Subcutaneous abdominal adipose tissue (tissue), 5 donors: ENCODE results near the gene STAT5A.
"Not testable (repeated sequence)": the region's sequence is repeated elsewhere in the genome, so short reads cannot be mapped to it uniquely, and the experiment has no call there.

Experiments
- H3K27ac ChIP-seq: one replicate; pipeline ENCODE4 v1.7.0; 2013; ENCODE audit warnings: low read depth, mild to moderate bottlenecking, inconsistent platforms, low read length, moderate library complexity
- H3K27me3 ChIP-seq, 5 donors: one replicate each; pipeline ENCODE4 v1.7.0; 2013; ENCODE audit warnings: low read length in 5 of 5, inconsistent platforms in 1 of 5; ENCODE audit not compliant: control insufficient read depth in 5 of 5, insufficient read depth in 4 of 5
- H3K36me3 ChIP-seq, 5 donors: one replicate each; pipeline ENCODE4 v1.7.0; 2013; ENCODE audit warnings: low read length in 5 of 5; ENCODE audit not compliant: control insufficient read depth in 5 of 5, insufficient read depth in 5 of 5
- H3K4me1 ChIP-seq, 5 donors: one replicate each; pipeline ENCODE4 v1.7.0; 2013; ENCODE audit warnings: low read length in 5 of 5, mild to moderate bottlenecking in 3 of 5, moderate library complexity in 1 of 5; ENCODE audit not compliant: control insufficient read depth in 5 of 5, insufficient read depth in 5 of 5
- H3K4me3 ChIP-seq, 5 donors: one replicate each; pipeline ENCODE4 v1.7.0; 2013; ENCODE audit warnings: low read length in 5 of 5, low read depth in 1 of 5
- H3K9ac ChIP-seq, 5 donors: one replicate each; pipeline ENCODE4 v1.7.0; 2013; ENCODE audit warnings: low read length in 5 of 5, mild to moderate bottlenecking in 4 of 5, moderate library complexity in 3 of 5
- H3K9me3 ChIP-seq, 5 donors: one replicate each; pipeline ENCODE4 v1.7.0; 2013; ENCODE audit warnings: low read length in 5 of 5; ENCODE audit not compliant: control insufficient read depth in 5 of 5
- donor health status: healthy.
- donor health status: healthy.
- donor health status: healthy.
- donor health status: healthy.
- donor health status: healthy.

STAT5A gene

DNA sequence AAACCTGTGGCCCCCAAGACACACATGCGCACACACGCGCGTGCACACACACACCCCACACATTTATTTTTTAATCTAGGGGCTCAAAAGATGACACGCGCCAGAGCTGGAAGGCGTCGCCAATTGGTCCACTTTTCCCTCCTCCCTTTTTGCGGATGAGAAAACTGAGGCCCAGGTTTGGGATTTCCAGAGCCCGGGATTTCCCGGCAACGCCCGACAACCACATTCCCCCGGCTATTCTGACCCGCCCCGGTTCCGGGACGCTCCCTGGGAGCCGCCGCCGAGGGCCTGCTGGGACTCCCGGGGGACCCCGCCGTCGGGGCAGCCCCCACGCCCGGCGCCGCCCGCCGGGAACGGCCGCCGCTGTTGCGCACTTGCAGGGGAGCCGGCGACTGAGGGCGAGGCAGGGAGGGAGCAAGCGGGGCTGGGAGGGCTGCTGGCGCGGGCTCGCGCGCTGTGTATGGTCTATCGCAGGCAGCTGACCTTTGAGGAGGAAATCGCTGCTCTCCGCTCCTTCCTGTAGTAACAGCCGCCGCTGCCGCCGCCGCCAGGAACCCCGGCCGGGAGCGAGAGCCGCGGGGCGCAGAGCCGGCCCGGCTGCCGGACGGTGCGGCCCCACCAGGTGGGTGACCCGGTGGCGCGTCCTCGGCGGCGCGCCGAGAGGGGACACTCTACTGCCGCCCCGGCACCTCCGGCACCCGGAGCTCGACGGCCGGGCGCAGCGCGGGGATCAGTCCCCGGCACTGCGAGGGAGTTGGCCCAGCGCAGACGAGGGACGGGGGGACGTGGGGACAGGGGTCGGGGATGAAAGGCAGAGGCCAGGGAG lies at the start of gene STAT5A:
Gene STAT5A, plus strand, starts transcription at position 522 of the 826 bp plus-strand sequence. CDS start 914 bp downstream, outside the sequence.
- Histone ChIP-seq H3K4me1 (peaks cover 11 to 73% (median 61%) of the 10 kb centered on the region in 5 donors), H3K4me3 (peak within 1 kb of the TSS; percentile 63 to 79 (median 68)), H3K36me3 (peaks cover 0 to 13% (median 3%) of the 10 kb centered on the region in 5 donors), H3K9ac (peak within 1 kb of the TSS; percentile 82 to 95 (median 87)), H3K27me3 (no peaks in the 10 kb centered on the region), H3K27ac (peak within 1 kb of the TSS; percentile 100), H3K9me3 (no peaks in the 10 kb centered on the region)

DNA sequence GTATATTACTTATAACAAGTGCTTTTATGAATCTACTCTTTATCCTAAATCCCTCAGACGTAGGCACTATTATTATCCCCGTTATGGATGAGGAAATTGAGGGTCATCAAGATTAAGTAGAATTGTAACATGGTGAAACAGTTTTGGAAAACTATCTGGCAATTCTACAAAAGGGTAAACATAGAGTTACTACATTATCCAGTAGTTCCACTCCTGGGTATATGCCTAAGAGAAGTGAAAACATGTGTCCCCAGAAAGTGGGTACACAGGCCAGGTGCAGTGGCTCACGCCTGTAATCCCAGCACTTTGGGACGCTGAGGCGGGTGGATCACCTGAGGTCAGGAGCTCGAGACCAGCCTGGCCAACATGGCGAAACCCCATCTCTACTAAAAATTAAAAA lies 48.7 kb upstream of the STAT5A start:
- peaks cover 0 to 24% (median 10%) of the 10 kb centered on the region in 5 donors for H3K4me1 ChIP-seq
- H3K27me3 ChIP-seq, H3K36me3 ChIP-seq, H3K4me3 ChIP-seq, H3K9ac ChIP-seq, H3K27ac ChIP-seq, H3K9me3 ChIP-seq: not testable (repeated sequence)

- H3K4me1 ChIP-seq: peaks cover 0 to 26% (median 11%) of the 10 kb centered on the region in 5 donors
- H3K27me3 ChIP-seq: no peaks in the 10 kb centered on the region
- no peak overlapping the region for H3K4me3 ChIP-seq
- H3K36me3 ChIP-seq: no peaks in the 10 kb centered on the region
- H3K9me3 ChIP-seq: no peaks in the 10 kb centered on the region
- peak overlapping the region; percentile 30 for H3K27ac ChIP-seq
- H3K9ac ChIP-seq: no peak overlapping the region
Measured at GRCh38 chr17:42240201-42240600, 48.1 kb upstream of the STAT5A start.

GRCh38 chr17:42240863-42241262 lies 47.4 kb upstream of the STAT5A start:
- H3K27ac ChIP-seq: peak overlapping the region; percentile 30
- peaks cover 0 to 28% (median 14%) of the 10 kb centered on the region in 5 donors for H3K4me1 ChIP-seq
- not testable (repeated sequence) for H3K36me3 ChIP-seq, H3K9me3 ChIP-seq, H3K4me3 ChIP-seq, H3K9ac ChIP-seq, H3K27me3 ChIP-seq

DNA sequence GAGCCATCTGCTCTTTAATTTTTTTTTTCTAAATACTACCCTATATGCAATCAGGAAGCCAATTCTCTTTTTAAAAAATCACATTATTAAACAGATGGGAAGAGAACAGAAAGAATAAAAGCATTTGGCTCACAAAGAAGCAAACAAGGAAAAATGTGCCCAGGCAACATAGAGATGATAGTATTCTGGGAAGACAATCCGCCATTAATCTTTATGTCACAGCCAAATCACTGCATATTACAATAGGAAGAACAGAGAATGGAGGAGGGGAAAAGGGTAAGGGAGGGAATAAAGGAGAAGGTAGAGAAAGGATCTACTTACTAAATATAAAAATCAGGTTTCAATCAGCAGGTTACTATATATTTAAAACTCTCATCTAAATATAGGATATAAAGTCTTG lies 46.4 kb upstream of the STAT5A start:
- no peak overlapping the region for H3K4me3 ChIP-seq
- H3K4me1 ChIP-seq: peaks cover 0 to 31% (median 20%) of the 10 kb centered on the region in 5 donors
- no peaks in the 10 kb centered on the region for H3K27me3 ChIP-seq
- H3K36me3 ChIP-seq: no peaks in the 10 kb centered on the region
- no peak overlapping the region for H3K9ac ChIP-seq
- no peak overlapping the region for H3K27ac ChIP-seq
- H3K9me3 ChIP-seq: no peaks in the 10 kb centered on the region

DNA sequence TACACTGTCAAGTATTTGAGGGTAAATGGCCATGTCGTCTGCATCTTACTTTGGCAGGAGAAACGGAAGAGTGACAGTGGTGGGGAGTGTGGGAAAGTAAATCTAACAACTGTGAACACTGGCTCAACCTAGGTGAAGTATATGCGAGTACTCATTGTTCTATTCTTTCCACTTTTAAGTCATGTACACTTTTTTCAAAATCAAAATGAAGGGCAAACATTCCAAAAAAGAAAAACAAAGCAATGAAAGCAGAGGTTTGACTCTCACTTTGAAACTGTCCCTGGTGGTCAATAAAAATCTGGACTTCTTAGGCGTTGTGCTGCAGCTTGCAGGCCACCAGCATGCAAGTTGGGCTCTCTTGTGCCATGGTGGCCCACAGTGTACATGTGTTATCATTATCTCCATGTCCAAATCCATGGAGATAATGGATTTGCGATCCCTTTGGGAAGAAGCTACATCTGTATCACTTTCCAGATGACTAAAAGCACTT lies 44.8 kb upstream of the STAT5A start:
- Histone ChIP-seq H3K36me3 (no peaks in the 10 kb centered on the region), H3K9ac (no peak overlapping the region), H3K4me3 (no peak overlapping the region), H3K27me3 (no peaks in the 10 kb centered on the region), H3K9me3 (no peaks in the 10 kb centered on the region), H3K27ac (peak overlapping the region; percentile 39), H3K4me1 (peaks cover 0 to 43% (median 27%) of the 10 kb centered on the region in 5 donors)

DNA sequence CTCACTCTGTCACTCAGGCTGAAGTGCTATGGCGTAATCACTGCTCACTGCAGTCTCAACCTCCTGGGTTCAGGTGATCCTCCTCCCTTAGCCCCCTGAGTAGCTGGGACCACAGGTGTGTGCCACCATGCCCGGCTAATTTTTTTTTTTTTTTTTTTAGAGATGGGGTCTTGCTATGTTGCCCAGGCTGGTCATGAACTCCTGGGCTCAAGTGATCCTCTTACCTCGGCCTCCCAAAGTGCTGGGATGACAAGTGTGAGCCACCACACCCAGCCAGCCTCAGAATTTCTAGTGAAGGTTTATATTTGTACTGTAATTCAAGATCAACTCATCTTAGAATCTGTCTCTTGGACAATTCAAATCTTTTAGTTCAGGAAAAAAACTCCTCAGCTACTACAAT lies 44.2 kb upstream of the STAT5A start:
- Histone ChIP-seq H3K9ac (peak overlapping the region in 1 of 5 donors; percentile 13), H3K4me1 (peaks cover 1 to 47% (median 31%) of the 10 kb centered on the region in 5 donors), H3K27ac (peak overlapping the region; percentile 83)
- H3K4me3 ChIP-seq, H3K9me3 ChIP-seq, H3K27me3 ChIP-seq, H3K36me3 ChIP-seq: not testable (repeated sequence)

GRCh38 chr17:42245183-42245582 lies 43.1 kb upstream of the STAT5A start:
- not testable (repeated sequence) for H3K27ac ChIP-seq, H3K36me3 ChIP-seq, H3K4me3 ChIP-seq, H3K27me3 ChIP-seq, H3K9ac ChIP-seq, H3K9me3 ChIP-seq
- peaks cover 3 to 50% (median 34%) of the 10 kb centered on the region in 5 donors for H3K4me1 ChIP-seq

GRCh38 chr17:42246515-42246914 lies 41.8 kb upstream of the STAT5A start:
- Histone ChIP-seq H3K27ac (peak overlapping the region; percentile 92), H3K36me3 (no peaks in the 10 kb centered on the region), H3K4me3 (no peak overlapping the region), H3K27me3 (no peaks in the 10 kb centered on the region), H3K9ac (peak overlapping the region in 2 of 5 donors; percentile 33 to 41), H3K9me3 (no peaks in the 10 kb centered on the region), H3K4me1 (peaks cover 3 to 47% (median 34%) of the 10 kb centered on the region in 5 donors)

GRCh38 chr17:42247734-42248133 lies 40.6 kb upstream of the STAT5A start:
- Histone ChIP-seq H3K4me1 (peaks cover 3 to 47% (median 34%) of the 10 kb centered on the region in 5 donors), H3K9me3 (no peaks in the 10 kb centered on the region), H3K27ac (peak overlapping the region; percentile 92), H3K36me3 (no peaks in the 10 kb centered on the region), H3K4me3 (peak overlapping the region in 2 of 5 donors; percentile 25 to 49), H3K9ac (peak overlapping the region in 3 of 5 donors; percentile 48 to 70 (median 63)), H3K27me3 (no peaks in the 10 kb centered on the region)
